ENCODE results near the gene NFKBIE.
"Not testable (repeated sequence)": the region's sequence is repeated elsewhere in the genome, so short reads cannot be mapped to it uniquely, and the experiment has no call there.

The NFKBIE gene, protein sequence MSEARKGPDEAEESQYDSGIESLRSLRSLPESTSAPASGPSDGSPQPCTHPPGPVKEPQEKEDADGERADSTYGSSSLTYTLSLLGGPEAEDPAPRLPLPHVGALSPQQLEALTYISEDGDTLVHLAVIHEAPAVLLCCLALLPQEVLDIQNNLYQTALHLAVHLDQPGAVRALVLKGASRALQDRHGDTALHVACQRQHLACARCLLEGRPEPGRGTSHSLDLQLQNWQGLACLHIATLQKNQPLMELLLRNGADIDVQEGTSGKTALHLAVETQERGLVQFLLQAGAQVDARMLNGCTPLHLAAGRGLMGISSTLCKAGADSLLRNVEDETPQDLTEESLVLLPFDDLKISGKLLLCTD

DNA sequence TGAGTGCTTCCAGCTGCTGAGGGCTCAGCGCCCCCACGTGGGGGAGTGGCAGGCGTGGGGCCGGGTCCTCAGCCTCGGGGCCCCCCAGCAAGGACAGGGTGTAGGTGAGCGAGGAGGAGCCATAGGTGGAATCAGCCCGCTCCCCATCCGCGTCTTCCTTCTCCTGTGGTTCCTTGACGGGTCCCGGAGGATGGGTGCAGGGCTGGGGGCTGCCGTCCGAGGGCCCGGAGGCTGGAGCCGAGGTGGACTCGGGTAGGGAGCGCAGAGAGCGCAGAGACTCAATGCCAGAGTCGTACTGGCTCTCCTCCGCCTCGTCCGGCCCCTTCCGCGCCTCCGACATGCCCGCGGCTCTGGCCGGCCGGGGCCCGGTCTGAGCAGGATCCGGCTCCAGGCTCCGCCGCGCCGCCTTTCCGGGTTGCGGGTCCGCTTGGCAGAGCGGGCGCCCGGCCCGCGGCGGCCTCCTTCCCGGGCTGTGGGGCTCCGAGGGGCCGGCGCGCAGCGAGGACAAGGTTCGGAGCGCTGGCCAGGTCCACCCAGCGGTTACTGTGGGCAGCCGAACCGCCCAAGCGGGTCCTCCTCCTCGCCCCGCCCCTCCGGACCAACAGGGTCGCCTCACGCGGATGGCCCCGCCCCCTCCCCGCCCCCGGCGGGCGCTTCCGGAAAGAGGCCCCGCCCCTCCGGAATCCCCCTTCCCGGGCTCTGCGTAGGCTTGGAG is at the start of gene NFKBIE:
Gene NFKBIE, minus strand, starts transcription at position 545 of the 715 bp plus-strand sequence. Its CDS starts 205 bp downstream, at position 340.
- peak; percentile 97 for DNase-seq (ENCODE audit: low read depth)

DNA sequence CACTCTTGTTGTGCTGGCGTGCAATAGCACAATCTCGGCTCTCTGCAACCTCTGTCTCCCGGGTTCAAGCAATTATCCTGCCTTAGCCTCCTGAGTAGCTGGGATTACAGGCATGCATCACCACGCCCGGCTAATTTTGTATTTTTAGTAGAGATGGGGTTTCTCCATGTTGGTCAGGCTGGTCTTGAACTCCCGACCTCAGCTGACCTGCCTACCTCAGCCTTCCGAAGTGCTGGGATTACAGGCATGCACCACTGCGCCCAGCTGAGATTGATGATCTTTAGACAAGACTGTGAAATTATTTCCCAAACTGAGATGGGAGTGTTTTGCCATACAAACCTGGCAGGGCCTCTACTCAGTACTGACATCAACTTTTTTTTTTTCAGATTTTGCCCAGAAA is 49.3 kb upstream of the NFKBIE start:
- not testable (repeated sequence) for DNase-seq (ENCODE audit: low read depth)

- peak; percentile 88 for DNase-seq (ENCODE audit: low read depth)
Measured at GRCh38 chr6:44312901-44313788, 47.8 kb upstream of the NFKBIE start, which contains the start of gene AARS2. Gene AARS2 (minus strand): TSS chr6:44313347. CDS start chr6:44313323, 24 bp downstream.

DNA sequence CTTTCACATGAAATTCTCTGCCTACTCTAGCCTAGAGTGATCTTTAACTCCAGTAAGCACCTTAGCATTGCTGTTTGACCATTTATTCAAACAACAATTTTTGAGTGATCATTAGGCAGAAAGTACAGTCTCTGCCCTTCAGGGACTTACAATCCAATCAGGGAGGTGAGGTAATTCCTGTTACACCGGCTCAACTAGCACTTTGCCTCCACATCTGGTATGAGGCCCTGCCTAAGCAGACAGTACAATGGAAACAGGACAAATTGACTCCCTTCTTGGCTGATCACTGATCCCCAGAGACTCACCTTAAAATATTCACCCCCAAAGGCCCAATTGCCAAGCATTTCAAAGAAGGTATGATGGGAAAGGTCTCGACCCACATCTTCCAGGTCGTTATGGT is 46.4 kb upstream of the NFKBIE start:
- DNase-seq (ENCODE audit: low read depth) = no peak

DNA sequence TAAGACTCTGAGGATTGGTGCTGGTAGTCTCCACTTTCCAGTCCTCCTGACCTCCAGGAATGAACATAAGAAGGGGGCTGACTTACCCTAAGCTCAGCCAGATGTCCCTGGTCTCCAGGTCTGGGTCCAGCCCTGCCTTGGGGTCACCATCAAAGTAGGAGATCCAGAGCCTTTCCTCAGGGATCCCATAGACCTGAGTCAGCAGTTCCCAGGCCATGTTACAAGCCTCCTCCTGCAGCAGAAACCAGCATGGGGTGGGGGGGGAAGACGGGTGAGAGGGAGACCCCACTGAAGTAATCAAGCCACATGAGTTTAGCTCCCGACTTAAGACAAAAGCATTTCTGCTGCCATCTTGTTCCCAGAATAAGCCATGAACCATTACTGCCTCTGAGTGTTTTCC is 46.0 kb upstream of the NFKBIE start:
- DNase-seq (ENCODE audit: low read depth) = no peak

DNA sequence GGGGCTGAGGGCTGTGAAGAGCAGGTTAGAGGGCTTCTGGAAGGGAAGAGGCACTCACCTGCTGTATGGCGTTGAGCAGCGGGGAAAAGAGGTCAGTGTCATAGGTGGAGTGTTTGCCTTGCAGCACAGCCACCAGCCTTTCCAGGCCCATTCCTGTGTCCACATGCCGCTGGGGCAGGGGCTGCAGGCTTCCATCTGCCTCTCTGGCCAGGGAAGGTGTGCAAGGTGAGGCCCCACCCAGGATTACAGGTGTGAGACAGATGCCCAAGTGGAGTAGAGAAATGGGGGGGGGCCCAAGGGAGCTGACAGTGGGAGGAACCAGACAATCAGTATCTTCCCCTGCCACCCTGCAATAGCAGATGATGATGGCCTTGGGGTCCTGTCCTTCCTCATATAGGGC is 44.9 kb upstream of the NFKBIE start:
- DNase-seq (ENCODE audit: low read depth) = no peak

DNA sequence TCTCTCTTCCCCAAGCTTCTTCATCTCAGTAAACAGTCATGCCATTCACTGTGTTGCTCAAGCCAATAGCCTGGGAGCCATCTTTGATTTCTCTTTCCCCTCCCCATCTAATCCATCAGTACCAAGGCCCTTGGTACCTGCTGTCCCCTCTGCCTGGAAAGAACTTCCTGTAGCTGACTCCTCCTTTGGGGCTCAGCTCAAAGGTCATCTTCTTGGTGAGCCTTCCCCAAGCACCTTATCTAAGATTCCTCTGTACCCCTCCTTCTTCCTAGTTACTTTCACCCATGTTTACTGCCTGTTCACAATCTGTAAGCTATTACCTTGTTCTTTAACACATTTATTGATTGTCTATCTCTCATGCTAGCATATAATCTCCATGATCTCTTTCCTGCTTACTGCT is 44.3 kb upstream of the NFKBIE start:
- no peak for DNase-seq (ENCODE audit: low read depth)

- no peak for DNase-seq (ENCODE audit: low read depth)
Measured at GRCh38 chr6:44309092-44309491, 43.7 kb upstream of the NFKBIE start.

- DNase-seq (ENCODE audit: low read depth) = no peak
Measured at GRCh38 chr6:44307217-44307616, 41.9 kb upstream of the NFKBIE start.

GRCh38 chr6:44306710-44307109 is 41.4 kb upstream of the NFKBIE start:
- DNase-seq (ENCODE audit: low read depth) = no peak

DNA sequence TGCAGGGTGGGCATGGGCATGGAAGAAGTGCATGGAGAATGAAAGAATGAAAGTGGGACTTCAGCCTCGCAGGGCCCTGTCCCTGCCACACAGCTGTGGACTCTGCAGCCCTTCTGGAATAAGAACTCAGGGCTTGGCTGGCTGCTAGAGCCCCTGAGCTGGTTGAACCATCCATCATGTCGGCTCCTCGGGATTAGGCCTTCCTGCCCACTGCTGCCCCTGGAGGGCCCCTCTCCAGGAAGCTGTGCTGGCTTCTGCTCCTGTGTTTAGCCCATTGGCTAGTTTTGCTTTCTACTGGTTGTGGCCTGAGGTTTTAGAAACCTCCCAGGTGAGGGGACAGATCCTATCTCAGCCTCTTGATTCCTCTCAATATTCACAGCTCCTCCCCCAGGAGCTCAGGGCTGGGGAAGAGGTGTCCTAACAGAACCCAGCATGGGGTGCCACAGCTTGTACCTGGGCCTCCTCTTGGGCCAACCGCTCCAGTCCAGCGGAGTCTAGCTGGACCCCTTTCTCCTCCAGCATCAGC is 39.9 kb upstream of the NFKBIE start:
- no peak for DNase-seq (ENCODE audit: low read depth)

DNA sequence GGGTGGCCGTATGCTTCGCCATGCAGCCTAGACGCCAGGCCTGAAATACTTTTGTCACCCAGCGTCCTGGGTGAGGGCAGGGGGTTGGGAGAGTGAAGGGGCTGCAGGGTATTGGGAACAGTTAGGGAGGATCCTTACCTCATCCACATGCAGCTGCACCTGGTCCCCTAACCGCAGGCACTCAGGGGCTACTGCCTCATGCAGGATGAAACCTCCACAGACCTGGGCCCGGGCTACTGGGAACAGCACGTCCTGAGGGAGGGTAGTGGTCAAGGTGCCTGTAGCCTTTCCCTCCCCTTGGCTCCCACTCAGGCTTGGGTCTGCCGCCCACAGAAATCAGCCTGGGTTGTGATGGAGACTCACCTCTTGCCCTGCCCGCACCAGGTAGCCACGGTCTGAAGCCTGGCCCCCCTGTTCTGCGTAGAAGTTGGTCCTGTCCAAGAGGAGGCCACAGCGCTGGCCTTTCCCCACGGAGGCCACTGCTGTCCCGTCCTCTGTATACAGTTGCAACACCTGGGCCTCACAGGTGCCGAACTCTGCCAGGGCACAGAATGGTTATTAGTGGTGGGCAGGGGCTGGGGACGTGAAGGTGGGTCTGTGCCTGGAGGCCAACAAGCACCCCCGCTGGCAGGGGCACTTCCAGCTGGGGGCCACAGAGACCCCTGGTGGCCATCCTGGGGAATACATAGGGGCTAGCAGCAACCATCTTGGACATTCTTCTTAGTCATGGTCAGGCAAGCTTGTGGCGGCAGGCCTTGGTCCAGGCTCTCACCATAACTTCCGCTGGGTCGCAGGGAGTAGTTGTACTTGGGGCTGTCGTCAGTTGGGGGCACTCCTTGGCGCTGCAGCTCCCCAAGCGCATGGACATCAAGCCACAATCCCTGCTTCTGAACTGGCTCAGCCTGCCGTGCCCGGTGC is 39.2 kb upstream of the NFKBIE start:
- DNase-seq (ENCODE audit: low read depth) = peak; percentile 23

DNA sequence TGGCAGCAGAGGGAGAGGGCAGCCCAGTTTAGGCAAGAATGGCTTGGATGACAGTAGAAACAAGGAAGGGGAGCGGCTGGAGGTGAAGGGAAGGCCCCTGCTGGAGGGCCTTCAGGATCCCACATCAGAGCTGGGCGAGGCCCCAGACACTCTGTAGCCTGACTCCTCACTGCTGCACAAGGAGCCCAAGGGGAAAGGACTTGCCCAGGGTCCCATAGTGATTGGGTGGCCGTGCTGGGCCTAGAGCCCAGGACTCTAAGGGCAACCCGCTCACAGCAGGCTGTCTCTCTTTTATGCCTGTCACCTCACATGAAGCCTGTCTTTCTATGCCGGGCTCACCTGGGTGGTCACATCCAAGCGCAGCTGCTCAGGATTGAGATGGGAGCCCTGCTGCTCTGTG is 38.5 kb upstream of the NFKBIE start:
- no peak for DNase-seq (ENCODE audit: low read depth)

DNA sequence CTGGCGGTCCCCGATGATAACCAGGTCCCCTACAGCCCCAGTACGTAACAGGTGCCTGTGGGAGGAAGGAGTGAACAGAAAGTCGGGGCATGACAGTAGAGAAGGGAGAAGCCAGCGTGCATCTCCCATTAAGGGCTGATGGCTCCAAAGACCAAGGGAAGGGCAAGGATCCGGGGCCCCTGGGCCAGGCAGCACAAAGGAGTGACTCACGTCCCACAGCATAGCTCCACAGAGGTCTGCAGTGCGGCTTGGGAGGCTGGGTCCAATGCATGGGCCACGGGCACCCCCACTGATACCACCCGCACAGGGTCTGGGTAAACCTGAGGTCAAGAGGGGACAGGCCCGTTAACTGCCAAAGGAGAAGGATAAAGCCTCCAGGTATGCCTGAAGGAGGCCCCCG is 37.5 kb upstream of the NFKBIE start:
- no peak for DNase-seq (ENCODE audit: low read depth)

DNA sequence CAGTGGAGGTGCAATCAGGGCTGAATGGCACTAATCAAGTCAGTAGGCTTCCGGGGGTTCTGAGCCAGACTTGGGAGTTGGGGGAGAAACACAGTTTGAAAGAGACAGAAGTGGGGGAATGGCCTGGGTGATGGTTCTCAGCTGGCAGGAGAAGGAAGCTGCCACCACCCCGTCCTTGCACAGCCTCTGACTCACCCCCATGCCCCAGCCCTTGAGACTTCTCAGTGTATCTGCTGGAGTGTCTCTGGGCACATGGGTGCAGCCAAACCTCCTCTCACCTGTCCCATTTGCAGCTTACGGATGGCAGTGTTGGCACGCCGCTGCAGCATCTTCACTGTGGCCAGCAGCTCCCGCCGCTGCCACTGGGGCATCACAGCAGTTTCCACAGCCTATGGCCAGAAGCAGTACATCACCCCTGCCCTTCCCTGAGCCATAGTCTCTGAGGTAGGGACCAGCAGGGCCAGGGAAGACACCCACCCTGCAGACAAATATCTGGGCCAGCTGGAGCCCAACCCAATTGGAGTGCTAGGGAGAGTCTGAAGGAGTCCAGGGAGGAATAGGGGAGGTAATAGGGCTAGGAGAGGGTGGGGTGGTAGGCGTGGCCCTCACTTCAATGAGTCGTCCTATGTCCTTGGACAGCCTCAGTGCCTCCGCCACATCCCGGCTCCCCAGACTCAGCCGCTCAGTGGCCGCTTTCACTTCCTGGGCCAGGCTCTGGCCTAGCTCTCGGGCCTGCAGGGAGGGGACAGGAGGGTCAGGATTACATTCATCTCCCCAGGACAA is 36.6 kb upstream of the NFKBIE start:
- DNase-seq (ENCODE audit: low read depth) = no peak

GRCh38 chr6:44301106-44301505 is 35.8 kb upstream of the NFKBIE start:
- DNase-seq (ENCODE audit: low read depth) = no peak

DNA sequence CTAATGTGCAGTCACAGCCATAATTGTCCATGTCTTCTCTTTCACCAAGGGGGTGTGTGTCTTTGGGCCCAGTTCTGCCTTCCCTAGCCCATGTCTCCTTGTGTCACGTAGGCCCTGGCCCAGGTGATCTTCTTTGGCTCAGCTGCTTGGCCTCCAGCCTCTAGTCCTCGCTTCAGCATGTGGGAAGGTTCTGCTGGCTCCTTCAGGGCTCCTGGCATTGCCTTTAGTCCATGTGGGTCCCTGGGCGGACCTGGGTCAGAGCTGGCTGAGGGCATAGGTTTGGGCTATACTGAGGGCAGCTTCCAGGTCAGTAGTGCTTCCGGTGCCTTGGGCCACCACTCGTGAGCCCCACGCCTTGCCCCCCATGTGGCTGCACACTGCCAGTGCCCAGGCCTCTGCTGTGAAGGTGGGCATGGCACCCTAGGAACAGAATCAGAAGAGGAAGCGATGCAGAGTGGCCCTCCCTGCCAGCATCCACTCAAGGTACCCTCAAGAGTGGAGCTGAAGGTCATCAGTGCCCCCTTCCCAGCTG is 35.0 kb upstream of the NFKBIE start:
- no peak for DNase-seq (ENCODE audit: low read depth)

DNA sequence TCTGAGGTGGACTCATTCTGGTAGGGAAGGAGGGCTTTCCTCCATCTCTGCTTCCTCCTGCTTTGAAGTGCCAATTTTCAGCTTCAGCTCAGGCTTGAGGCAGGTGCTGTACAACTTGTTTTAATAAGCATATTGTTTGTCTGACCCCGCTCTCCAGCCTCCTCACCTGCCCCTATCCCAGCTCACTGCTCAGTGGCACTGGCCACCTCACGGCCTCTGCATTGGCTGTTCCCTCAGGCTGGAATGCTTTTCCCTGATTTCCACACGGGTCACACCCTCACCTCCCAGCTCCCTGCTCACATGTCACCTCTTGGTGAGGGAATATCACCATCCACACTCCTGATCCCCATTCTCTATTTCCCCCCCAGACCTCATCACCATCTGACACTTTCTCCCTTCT is 33.5 kb upstream of the NFKBIE start:
- DNase-seq (ENCODE audit: low read depth) = no peak

- no peak for DNase-seq (ENCODE audit: low read depth)
Measured at GRCh38 chr6:44298055-44298803, 32.9 kb upstream of the NFKBIE start.
